ENCODE data around the gene P3H3.

DNA sequence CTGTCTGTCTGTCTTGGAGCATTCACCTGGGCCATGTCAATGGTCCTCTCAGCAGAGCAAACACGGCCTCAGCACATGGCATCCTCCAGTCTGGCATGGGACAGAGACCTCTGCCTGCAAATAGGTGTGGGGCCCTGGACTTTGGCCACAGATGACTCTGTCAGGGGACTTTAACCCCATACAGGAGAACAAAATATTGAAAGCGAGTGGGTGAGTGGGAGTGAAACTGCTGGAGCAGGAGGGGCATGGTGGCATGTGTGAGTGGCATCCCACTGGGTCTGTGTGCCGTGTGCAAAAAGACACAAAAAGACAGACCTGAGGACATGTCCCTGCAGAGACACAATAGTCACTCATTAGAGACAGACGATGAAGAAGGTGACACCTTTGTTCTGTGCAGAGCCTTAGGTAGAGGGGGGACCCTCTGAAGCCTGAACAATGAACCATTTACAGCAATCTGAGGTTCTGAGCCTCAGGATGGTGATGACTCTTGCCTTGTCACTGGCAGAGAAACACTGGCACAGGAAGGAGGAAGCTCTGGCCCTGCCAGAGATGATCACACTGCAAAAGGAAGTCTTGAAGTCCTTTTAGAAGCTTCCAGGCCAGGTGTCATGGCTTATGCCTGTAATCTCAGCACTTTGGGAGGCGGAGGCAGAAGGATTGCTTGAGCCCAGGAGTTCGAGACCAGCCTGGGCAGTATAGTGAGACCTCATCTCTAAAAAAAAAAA is 48.3 kb upstream of the P3H3 start:
- TF ChIP-seq, protein P1, sequence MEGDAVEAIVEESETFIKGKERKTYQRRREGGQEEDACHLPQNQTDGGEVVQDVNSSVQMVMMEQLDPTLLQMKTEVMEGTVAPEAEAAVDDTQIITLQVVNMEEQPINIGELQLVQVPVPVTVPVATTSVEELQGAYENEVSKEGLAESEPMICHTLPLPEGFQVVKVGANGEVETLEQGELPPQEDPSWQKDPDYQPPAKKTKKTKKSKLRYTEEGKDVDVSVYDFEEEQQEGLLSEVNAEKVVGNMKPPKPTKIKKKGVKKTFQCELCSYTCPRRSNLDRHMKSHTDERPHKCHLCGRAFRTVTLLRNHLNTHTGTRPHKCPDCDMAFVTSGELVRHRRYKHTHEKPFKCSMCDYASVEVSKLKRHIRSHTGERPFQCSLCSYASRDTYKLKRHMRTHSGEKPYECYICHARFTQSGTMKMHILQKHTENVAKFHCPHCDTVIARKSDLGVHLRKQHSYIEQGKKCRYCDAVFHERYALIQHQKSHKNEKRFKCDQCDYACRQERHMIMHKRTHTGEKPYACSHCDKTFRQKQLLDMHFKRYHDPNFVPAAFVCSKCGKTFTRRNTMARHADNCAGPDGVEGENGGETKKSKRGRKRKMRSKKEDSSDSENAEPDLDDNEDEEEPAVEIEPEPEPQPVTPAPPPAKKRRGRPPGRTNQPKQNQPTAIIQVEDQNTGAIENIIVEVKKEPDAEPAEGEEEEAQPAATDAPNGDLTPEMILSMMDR (IDR thresholded peaks at IDR 0.05; ENCODE audit: low read depth, low read length) = no peak
- TF ChIP-seq EZH2phosphoT487 (IDR thresholded peaks at IDR 0.05; ENCODE audit: low read depth) = no peak

All from OCI-LY3 (cell line).